ENCODE data around the gene OR4P4.

The OR4P4 gene

GRCh38 chr11:55634813-55635212, at the start of gene OR4P4:
Gene OR4P4 (plus strand): TSS chr11:55635113.
- no peak for DNase-seq

DNA sequence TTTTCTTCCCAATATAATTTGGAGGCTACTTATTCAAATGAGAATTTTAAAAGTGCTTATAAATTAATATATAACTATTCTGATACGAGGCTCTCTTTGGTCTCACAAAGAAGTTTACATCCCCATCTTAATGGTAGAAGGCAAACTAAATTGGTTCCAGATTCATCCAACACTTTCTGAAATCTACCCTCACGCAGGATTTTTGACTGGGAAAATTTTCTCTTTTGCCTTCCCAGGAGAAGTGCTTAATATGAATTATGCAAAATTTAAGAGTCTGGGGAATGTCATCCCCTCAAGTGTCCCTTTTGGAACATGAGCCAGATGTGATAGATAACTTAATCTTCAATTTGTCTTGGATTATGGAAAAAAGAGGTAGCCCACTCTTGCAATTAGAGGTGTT, 27.4 kb upstream of the OR4P4 start, which contains the start of gene OR4C11:
OR4C11 (minus strand) TSS at position 101 of the 400 bp plus-strand sequence. CDS start 3,272 bp downstream, outside the sequence.
- no peak for DNase-seq

DNA sequence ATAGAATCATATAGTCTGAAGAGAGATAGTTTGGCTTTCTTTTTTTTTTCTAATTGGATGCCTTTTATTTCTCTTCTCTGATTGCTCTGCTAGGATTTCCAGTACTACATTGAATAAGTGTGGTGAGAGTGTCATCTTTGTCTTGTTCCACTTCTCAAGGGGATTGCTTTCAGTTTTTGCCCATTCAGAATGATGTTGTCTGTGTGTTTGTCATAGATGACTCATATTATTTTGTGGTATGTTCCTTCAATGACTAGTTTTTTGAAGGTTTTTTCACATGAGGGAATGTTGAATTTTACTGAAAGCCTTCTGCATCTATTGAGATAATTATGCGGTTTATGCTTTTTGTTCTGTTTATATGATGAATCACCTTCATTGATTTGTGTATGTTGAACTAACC, 10.4 kb upstream of the OR4P4 start:
- DNase-seq = no peak

GRCh38 chr11:55648027-55648426, 13.1 kb downstream of the OR4P4 start, which contains the start of gene OR4S2:
Gene OR4S2 (plus strand): TSS chr11:55648327. CDS start chr11:55650904, 2,577 bp downstream.
- DNase-seq = no peak

- no peak for DNase-seq
Observed at GRCh38 chr11:55652560-55652959, 17.6 kb downstream of the OR4P4 start.

DNA sequence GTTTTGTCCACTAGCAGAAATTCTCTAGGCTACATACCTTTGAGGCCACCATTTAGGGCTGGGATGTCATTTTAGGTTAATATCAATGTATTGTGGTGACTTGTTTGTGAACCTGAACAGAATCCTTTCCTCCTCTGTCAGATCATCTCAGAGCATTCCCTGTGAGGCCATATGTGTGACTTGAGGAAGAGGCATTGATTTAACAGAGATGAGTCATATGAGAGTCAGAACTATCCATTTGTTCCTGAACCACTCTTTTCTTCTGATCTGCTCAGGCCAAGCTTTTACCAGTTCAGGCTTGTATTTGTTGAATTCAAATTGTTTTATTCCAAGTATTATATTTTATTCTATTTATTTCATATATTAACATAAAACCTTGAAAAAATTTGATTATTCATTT, 20.2 kb downstream of the OR4P4 start:
- no peak for DNase-seq

GRCh38 chr11:55658031-55658573, 23.2 kb downstream of the OR4P4 start:
- DNase-seq = no peak

- DNase-seq = no peak
Observed at GRCh38 chr11:55658608-55659007, 23.7 kb downstream of the OR4P4 start.

DNA sequence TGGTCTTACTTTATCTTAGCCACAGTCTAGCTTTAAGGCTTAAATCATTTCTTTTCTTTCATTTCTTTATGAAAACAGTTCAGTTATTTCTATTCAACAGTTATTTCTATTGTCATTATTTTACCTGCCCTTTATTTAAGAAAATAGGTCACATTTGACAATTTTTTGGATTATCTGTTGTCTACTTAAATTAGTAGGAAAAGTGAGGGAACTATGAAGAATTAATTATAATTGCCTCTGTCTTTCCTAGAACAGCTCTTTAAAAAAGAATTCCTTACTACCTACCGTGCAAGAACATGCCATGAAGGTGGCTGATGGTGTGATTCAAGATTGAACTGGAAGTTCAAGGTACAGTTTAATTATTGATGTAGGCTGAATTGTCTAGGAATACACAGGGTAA, 27.0 kb downstream of the OR4P4 start, which contains the start of gene OR4C6:
OR4C6 (plus strand) TSS at position 301 of the 400 bp plus-strand sequence. CDS start 2,966 bp downstream, outside the sequence.
- DNase-seq = no peak

DNA sequence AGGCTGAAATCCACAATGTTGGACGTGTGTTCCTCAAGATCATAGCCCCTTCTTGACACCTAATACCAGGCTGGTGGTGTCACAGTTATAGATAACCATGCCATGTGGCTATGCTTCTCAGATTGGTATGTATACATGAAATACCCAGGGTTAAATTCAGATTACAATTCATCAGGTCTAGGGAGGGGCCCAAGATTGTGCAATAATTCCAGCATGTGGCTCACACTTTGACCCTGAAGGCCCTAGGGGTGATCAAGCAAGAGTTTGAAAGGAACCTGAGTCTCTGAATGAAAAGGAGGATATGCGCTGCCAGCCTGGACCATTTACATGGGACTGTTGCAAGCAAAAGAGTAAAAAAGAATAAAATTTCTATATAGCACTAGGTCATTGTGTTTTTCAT, 34.5 kb downstream of the OR4P4 start:
- no peak for DNase-seq

DNA sequence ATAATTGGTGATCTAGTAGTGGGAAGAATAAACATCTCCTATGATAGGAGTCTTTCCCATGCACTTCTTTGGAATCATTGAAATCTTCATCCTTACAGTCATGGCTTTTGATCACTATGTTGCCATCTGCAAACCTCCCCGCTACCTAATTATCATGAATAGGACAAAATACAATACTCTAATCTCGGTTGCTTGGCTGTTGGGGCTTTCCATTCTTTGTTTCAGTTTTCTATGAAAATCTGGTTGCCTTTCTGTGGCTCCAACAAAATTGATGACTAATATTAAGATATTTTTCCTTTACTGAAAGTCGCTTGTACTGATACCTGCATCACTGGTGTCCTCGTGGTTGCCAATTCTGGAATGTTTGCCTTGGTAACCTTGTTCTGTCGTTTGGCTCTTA, 38.9 kb downstream of the OR4P4 start:
- no peak for DNase-seq

Measured in hippocampal formation (tissue), 2 donors.